DND-41 (cell line): ENCODE measurements around the gene KCNN3.

ENCODE experiments used
- EZH2 ChIP-seq: IDR thresholded peaks from 3 replicates; pipeline ENCODE4 v1.6.1; 2012; ENCODE audit warnings: borderline replicate concordance, low read depth, mild to moderate bottlenecking, moderate library complexity, low read length, inconsistent platforms; ENCODE audit not compliant: severe bottlenecking
- TF ChIP-seq, protein P1 (sequence below): IDR thresholded peaks from 2 replicates; pipeline ENCODE4 v1.5.1; 2012; ENCODE audit warnings: borderline replicate concordance, low read length, moderate library complexity, mild to moderate bottlenecking; ENCODE audit not compliant: poor library complexity, severe bottlenecking; ENCODE audit errors: extremely low read depth

DNA sequence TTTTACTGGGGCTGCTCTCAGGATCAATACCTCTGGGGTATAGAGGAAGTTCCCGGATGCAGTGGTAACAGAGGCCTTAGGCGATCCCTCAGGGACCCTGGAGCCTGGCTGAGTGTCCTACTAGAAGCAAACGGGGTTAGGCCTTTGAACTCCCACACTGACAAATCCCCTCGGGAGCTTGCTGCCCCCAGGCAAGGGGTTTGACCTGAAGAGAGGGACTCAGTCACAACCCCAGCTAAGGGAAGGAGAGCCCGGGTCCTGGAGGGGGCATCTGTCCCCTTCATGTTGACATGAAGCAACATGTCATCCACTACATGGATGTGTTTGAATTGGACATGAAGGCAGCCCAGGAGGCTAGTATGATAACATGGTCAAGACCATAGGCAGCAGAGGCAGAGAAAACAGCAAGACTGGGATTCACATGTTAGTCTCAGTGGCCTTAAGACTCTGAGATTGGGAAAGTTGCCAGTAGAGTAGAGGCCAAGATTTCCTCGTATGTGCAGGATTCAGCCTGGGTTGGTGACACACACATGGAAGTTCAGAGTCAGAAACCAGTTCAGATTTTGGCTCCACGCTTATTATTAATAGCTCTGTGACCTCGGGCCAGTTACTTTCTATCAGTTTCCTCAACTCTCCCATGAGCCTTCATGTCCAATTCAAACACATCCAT is 101.5 kb downstream of the KCNN3 start:
- TF ChIP-seq, protein P1, sequence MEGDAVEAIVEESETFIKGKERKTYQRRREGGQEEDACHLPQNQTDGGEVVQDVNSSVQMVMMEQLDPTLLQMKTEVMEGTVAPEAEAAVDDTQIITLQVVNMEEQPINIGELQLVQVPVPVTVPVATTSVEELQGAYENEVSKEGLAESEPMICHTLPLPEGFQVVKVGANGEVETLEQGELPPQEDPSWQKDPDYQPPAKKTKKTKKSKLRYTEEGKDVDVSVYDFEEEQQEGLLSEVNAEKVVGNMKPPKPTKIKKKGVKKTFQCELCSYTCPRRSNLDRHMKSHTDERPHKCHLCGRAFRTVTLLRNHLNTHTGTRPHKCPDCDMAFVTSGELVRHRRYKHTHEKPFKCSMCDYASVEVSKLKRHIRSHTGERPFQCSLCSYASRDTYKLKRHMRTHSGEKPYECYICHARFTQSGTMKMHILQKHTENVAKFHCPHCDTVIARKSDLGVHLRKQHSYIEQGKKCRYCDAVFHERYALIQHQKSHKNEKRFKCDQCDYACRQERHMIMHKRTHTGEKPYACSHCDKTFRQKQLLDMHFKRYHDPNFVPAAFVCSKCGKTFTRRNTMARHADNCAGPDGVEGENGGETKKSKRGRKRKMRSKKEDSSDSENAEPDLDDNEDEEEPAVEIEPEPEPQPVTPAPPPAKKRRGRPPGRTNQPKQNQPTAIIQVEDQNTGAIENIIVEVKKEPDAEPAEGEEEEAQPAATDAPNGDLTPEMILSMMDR = no peak
- TF ChIP-seq EZH2 = no peak
